NCI-H69 (cell line): ENCODE results near the gene ZNF787.

ENCODE experiments used
- DNase-seq: peaks from one replicate; lab custom pipeline; 2025; lab: John Stamatoyannopoulos, UW

The ZNF787 gene

GRCh38 chr19:56144376-56144775 lies 23.3 kb upstream of the ZNF787 start:
- DNase-seq: no peak

DNA sequence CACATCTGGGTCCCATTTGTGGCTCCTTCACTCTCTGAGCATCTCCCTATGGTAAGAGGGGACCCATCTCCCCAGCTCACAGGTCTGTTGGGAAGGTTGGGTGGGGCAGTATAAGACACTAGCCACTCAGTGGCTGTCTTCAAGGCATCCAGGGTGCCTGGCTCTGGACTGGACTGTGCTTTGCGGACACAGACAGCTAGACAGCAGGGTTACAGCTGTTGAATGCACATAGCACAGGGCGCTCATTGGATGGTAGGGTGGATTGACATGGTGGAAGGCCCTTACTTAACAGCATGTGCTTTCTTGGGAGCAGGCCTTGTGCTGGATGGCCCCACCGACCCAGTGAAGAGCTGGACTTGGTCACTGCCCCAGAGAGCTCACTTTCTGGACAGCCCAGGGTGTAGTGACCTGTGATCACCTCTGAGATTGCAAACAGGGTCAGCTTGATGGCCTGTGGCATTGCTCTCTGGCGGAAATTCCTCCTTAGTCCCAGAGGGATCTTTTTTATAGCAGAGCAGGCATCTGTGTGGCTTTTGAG lies 21.9 kb upstream of the ZNF787 start:
- DNase-seq: no peak

- peak; percentile 75 for DNase-seq
Observed at GRCh38 chr19:56142087-56142787, 21.1 kb upstream of the ZNF787 start.

- peak; percentile 59 for DNase-seq
Observed at GRCh38 chr19:56141417-56141993, 20.4 kb upstream of the ZNF787 start.

- peak; percentile 100 for DNase-seq
Observed at GRCh38 chr19:56140583-56141416, 19.7 kb upstream of the ZNF787 start, which contains the start of gene ZNF444. Gene ZNF444, plus strand, starts transcription at chr19:56141287. Its CDS starts 5,625 bp downstream, at chr19:56146912.

DNA sequence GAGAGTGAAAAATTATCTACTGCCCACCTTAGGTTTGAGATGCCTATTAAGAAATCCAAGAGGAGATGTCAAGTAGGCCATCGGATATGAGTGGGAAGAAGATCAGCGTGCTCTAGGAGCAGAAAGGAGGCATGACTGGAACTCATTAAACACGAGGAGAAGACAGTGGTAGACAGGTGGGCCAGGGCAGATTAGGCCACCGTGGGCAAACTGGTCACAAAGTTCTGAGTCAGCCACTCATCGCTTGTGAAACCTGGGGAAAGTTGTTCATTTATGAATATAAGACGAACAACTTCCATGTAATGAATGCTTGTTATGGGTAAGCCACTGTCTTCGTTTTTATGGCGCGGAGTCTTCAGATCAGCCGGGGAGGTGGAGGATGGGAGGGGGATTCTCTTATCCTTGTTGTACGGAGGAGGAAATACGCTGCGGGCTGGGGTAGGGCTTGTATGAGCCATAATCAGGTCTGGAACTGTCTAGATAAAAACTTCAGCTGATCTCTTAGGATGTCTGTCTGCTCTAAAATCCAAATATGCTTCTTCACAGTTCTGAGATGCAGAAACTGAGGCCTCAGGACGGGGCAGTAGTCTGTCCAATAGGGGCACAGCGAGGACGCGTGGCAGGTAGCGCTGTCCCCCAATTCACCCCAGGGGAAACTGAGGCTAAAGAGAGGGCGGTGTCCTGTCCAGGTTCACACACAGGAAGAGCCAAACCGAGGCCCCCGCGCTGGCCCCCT lies 18.9 kb upstream of the ZNF787 start:
- no peak for DNase-seq

- no peak for DNase-seq
Observed at GRCh38 chr19:56138069-56138468, 17.0 kb upstream of the ZNF787 start.

- DNase-seq: peak; percentile 14
Observed at GRCh38 chr19:56137405-56137804, 16.3 kb upstream of the ZNF787 start.

DNA sequence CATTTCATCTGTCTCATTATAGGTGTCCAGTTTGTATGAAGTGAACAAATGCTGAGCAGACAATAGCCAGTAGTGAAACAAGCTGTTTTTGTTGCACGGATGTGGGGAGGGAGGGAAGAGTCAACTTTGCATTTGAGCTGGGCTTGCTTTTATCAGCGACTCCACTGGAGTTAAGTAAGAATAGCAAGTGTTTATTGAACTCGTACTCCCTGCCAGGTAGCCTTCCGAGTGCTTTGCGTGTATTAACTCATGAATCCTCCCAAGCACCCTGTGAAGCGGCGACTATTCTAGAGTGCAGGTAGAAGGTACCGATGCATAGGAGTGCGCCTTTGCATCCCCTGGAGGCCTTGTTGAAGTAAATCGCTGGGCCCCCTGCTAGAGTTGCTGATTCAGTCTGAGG lies 15.3 kb upstream of the ZNF787 start:
- DNase-seq: no peak

GRCh38 chr19:56134654-56134921 lies 13.5 kb upstream of the ZNF787 start:
- peak; percentile 75 for DNase-seq

GRCh38 chr19:56133858-56134653 lies 13.0 kb upstream of the ZNF787 start:
- DNase-seq: peak; percentile 88

DNA sequence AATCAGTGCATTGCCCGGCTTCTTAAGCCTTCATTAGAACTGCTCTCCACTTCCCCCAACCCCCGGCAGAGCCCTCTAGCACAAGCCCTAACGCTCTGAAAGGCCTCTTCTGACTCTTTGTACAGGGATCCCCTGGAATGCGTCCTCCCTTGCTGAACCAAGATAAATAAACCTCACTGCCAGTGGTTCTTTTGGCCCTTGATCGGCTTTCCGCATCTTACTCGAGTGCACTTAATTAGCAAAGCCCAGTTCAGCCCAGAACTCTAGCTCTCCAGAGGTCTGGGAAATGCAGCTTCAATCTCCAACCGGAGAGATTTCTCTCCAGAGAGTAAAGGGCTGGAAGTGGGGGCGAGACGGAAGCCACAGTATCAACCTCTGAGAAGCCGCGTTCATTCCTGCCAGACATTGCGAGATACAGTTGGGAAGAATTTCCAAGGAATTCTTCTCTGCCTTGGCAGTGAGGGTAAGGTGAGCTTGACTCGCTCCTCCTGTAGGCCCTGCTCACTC lies 11.3 kb upstream of the ZNF787 start:
- DNase-seq: no peak

GRCh38 chr19:56131651-56132050 lies 10.6 kb upstream of the ZNF787 start:
- no peak for DNase-seq

- no peak for DNase-seq
Observed at GRCh38 chr19:56130006-56130405, 8.9 kb upstream of the ZNF787 start.

GRCh38 chr19:56126983-56127780 lies 6.1 kb upstream of the ZNF787 start:
- DNase-seq: no peak

DNA sequence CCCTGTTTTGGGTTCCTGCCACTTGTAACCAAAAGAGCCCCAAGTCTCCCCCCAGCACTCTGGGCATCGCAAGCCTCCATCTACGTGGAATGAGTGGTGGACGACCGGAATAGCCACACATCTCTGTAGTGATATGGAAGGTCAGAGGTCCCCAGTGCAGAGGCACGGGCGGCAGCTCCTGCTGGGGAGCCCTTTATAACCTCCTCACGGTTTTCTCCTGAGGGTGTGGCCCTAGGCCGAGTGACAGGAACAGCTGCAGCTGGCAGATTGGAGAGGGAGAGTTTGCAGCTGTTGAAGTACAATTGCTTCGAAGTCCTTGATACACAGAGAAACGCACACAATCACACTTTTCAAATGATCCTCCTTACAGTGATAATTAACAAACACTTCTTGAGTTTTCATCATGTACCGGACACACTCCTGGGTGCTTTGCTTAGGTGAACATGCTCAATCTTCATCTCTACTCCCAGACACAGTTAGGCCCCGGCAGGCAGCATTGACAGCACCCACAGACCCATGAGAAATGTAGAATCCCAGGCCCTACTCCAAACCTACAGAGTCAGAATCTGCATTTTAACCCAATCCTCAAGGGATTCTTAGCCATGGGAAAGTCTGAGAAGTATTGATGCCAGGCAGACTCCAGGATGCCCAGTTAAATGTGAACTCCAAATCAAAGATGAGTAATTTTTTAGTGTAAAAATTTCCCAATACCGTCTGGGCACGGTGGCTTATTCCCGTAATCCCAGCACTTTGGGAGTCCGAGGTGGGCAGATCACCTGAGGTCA lies 4.9 kb upstream of the ZNF787 start:
- DNase-seq: no peak

DNA sequence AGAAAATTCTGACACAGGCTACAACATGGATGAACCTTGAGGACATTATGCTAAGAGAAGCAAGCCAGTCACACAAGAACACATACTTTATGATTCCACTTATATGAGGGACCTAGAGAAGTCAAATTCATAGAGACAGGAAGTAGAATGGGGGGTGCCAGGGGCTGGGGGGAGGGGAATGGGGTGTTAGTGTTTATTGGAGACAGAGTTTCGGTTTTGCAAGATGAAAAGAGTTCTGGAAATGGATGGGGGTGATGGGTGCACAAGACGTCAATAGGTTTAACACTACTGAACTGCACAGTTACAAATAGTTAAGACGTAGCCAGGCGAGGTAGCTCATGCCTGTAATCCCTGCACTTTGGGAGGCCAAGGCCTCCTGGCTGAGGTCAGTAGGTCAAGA lies 3.5 kb upstream of the ZNF787 start:
- no peak for DNase-seq

DNA sequence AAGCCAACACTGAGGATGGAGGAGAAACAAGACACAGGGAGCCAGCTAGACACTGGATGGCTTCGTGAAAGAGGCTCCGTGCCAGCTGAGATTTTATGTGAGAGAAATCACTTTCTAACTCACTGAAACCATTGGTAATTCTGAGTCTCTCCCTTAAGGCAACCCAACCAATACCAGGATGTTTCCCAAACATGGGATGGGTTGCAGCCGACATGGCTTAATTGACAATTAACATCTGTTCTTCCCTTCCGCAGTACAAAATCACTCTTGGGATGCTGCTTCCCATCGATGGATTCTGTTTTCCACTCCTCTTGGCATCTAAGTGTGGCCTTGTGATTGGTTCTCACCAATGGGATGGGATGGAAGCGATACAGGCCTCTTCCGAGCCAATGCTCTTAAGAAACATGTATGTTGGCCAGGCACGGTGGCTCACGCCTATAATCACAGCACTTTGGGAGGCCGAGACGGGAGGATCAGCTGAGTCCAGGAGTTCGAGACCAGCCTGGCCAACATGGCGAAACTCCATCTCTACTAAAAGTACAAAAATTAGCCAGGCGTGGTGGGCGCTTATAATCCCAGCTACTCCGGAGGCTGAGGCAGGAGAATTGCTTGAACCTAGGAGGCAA lies 2.3 kb upstream of the ZNF787 start:
- DNase-seq: no peak
